Right renal pelvis (tissue), 4 donors: ENCODE data around the gene ABI3BP. TPM values are rescaled to one million over a fixed set of nuclear protein-coding genes. Genes with fewer than 3 reads are reported as not detected.
A peak's percentile ranks its signal among the peaks of the same experiment; 100 is the strongest.

ENCODE experiments used
- DNase-seq, 4 donors: peaks; one replicate each; pipeline ENCODE4 v3.0.0-alpha.2; 2013; ENCODE audit warnings: low read depth in 4 of 4, low spot score in 3 of 4, missing footprints in 1 of 4
- polyA plus RNA-seq, 4 donors: library from polyadenylated mRNA; unstranded; fragments of 120-200 nt; gene quantifications; one replicate each; pipeline ENCODE4 v1.2.1, GENCODE V29; 2013; ENCODE audit not compliant: insufficient read length in 4 of 4

ABI3BP gene
- polyA plus RNA-seq, 4 donors = 18.4 to 38.1 (median 28.2) TPM

DNA sequence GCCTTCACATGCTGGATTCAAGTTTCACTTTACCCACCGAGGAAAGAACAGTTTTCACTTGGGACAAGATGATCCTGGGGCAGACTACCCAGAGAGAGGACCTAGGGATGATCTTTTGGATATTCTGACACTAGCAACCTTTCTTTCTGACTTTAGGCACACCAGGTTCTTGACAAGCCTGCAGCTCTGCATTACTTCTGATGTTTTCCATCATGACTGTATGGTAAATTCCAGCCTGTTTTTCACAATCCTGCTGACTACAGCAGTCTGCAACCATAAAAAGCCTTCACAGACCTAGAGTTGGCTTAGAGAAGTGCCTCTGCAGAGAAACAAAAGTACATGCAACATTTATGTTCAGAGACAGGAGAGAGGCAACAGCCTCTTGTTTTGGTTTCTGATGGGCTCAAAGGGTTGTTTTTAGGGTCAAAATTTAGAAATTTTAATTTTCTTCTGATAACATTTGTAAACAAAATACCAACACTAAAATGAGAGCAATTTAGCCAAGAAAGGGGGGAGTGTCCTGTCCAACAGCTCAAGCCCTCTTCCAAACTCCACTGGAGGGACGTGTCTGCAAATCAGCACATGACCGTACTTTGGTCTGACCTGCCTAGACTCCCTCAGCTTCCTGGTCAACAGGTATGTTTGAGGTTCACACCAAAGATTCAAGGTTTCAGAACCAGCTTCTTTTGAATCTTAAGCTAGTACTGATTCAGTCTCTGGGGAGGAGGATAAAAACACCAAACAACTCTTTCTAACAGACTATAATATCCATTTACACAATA is 799 bp downstream of the ABI3BP start:
- DNase-seq = peak in 2 of 4 donors; percentile 12 to 15

DNA sequence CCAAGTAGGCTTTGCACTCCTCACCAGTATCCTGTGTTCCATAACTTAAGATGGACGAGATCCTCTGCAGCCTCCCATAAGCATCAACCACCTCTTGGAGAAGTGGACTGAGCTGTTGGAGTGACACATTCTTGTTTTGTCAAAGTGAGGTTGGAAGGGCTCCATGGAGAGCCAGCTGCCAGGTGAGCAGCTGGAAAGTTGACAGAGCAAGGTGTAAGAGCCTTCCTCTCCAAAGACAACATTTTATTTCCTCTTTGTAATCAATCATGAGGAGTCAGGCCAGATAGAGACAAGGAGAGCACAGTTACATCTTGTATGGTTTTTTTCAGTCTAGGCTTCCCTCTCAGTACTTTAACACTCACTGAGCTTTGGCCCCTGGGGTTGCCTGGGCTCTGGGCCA is 5.1 kb downstream of the ABI3BP start:
- DNase-seq = no peak

- no peak for DNase-seq
These were observed 8.9 kb downstream of the ABI3BP start for GRCh38 chr3:100984308-100984707.

- no peak for DNase-seq
These were observed 10.5 kb downstream of the ABI3BP start for GRCh38 chr3:100982710-100983109.

GRCh38 chr3:100981164-100981911 is 11.9 kb downstream of the ABI3BP start:
- DNase-seq = no peak

- DNase-seq = no peak
These were observed 15.1 kb downstream of the ABI3BP start for GRCh38 chr3:100978011-100978659.

- no peak for DNase-seq
These were observed 16.6 kb downstream of the ABI3BP start for GRCh38 chr3:100976611-100977010.

DNA sequence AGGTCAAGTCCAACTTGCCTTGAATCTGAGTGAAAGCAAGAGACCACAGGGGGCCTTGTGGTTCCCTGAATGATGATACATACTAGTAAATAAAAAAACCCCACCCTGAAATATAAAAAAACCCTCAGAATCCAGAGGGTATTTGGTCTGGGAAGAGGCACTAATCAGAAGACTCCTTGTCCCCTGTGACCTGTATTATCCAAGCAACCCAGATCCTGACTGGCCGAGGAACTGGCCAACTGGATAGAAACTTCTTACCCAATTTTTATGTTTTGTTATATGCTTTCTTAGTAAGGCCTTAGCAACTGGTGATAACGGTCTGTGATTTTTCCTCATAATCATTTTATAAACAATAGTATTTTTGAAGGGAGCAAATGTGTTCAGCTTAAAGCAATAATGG is 17.5 kb downstream of the ABI3BP start:
- DNase-seq = no peak

- no peak for DNase-seq
These were observed 19.6 kb downstream of the ABI3BP start for GRCh38 chr3:100973594-100973993.

DNA sequence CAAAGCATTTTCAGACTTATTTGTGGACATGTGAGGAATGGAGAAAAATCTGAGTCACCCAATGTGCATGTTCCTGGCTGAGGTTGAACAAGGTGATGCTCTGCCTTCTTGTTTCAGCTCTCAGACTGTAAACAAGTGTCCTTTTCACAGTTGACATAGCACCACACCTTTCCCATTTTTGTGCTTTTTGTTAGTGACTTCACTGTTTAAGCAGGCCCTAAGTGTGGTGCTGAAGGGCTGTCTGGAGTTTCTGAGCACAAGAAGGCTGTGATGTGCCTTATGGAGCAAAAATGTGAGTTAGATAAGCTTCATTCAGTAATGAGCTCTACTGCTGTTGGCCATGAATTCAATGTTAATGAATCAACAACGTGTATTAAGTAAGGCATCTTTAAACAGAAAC is 20.4 kb downstream of the ABI3BP start:
- no peak for DNase-seq

DNA sequence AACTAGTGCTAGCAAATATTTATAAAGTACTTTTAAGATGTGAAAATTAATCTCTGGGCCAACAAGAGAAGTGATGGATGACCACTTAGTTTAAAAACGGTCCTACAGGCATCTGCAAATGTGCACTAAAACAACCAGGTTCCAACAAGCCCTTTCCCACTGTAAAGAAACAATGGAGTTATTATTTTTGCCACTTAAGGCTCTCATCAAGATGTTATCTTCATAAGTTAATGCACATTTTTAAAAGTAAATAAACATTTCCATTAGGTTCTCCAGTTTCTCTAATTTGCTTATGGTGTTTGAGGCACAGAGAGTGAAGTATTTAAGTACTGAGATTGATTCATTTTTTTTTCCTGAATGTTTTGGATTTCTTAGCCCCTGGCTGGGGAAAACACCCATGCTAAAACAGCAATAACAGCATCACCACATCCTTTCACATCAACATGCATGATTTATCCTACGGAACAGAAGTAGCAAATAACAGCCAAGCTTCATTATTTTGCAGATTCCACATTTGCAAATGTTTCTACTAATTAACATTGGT is 20.8 kb downstream of the ABI3BP start:
- no peak for DNase-seq

DNA sequence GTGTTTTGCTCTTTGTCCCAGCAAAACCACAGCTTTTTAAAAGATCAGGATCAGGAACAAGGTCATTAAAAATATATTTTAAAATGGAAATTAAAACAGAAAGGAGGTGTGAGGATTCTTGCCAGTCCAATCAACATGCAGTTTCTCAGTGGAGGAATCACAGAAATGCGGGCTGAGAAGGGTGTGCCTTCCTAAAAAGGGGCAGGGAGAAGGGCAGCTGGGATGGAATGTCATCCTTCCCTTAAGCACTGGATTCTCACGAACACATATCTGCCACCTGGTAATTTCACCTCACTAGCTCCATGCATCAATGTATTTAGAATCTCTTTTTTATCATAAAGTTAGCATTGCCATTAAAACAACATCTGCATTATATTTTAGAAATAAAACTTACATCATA is 21.4 kb downstream of the ABI3BP start:
- DNase-seq = no peak

GRCh38 chr3:100970477-100970990 is 22.7 kb downstream of the ABI3BP start:
- DNase-seq = no peak

- no peak for DNase-seq
These were observed 24.0 kb downstream of the ABI3BP start for GRCh38 chr3:100968932-100969906.

GRCh38 chr3:100966807-100967206 is 26.4 kb downstream of the ABI3BP start:
- DNase-seq = no peak

GRCh38 chr3:100966049-100966491 is 27.2 kb downstream of the ABI3BP start:
- DNase-seq = no peak

DNA sequence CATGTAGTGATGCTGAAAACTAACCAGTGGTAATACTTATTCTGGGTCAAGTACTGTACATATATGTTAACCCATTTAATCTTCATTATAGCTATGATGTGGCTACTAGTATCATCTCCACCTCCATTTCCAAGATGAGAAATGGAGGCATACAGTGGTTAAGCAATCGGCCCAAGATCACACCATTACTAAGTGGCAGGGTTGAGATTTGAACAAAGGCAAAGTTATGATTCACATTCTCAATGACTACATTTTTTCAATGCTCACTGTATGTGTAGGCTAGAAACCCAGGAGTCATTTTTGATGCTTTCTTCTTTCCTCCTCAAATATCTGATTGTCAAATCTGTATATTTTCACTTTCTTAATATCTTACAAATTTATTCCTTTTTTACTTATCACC is 30.2 kb downstream of the ABI3BP start:
- no peak for DNase-seq

- no peak for DNase-seq
These were observed 35.8 kb downstream of the ABI3BP start for GRCh38 chr3:100957261-100957986.

DNA sequence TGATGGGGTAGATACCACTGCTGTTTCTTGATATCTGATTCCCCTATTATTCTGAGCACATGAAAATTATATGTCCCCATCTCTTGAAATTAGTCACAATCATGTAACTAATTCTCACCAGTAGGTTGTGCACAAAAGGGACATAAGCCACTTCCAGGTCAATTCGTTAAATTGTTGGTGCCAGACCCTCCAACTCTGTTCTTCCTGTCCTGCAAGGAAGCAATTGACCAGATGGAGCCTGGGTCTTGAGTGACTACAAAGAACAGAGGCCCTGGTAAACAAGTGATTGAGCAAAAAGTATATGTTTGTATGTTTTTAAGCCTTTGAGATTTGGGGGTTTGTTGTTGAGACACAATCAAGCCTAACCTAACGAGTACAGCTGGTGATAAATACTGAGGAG is 36.9 kb downstream of the ABI3BP start:
- DNase-seq = no peak
